Prostate gland (tissue), 2 donors: ENCODE results near the gene DDRGK1.

ENCODE experiments used
- POLR2A ChIP-seq: fragments of 450-650 bp; IDR thresholded peaks from one replicate; pipeline ENCODE4 v1.6.1; 2016; ENCODE audit warnings: antibody characterized with exemption, mild to moderate bottlenecking
- POLR2AphosphoS5 ChIP-seq: sonication (generic); formaldehyde crosslinking; IDR thresholded peaks from one replicate; pipeline ENCODE4 v1.6.1; 2017; ENCODE audit warnings: antibody characterized with exemption
- TF ChIP-seq, protein P1 (sequence below), 4 experiments: fragments of 200-600 bp in 2 of 4; fragments of 450-650 bp in 2 of 4; sonication (generic) in 2 of 4; IDR thresholded peaks; 1 replicate in 3 of 4; 2 replicates in 1 of 4; pipeline ENCODE4 v1.5.1; 2016 to 2019; ENCODE audit warnings: antibody characterized with exemption in 4 of 4, mild to moderate bottlenecking in 2 of 4, moderate library complexity in 2 of 4

DNA sequence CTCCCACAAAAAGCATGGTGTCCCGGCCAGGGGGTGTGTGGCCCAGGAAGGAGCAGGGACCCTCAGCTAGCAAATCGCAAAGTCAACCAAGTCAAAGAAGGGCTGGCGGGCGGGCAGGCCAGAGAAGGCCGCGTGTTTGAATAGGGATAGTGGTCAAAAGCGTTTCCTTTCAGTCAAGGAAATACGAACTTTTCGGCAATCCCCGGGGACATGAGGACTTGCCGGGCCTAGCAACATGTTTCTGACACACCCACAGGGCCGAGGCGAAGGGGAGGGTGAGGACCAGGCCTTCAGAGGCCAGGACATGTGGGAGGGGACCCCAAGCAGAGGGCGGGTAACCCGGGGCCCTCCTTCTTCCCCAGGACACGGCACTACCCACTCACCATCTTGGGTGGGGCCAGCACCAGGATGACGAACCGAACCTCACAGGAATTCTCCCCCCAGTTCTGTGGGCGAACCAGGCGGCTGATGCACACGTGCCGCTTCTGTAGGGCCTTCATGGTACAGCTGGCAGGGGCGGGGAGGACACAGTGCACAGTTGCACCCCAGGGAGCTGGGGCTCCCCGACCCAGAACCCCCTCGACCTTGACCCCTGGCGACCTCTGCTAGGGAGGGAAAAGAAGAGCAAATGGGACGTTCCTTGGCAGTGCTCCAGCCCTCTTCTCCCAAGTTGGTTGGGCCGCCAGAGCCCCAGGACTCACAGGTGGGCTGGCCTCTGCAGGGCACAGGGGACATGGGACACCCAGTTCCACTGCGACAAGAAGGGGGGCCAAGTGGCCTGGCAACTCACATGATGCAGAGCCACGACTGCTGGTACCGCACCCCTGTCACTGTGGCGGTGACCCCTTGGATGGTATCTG lies 28.9 kb upstream of the DDRGK1 start:
- TF ChIP-seq, protein P1, sequence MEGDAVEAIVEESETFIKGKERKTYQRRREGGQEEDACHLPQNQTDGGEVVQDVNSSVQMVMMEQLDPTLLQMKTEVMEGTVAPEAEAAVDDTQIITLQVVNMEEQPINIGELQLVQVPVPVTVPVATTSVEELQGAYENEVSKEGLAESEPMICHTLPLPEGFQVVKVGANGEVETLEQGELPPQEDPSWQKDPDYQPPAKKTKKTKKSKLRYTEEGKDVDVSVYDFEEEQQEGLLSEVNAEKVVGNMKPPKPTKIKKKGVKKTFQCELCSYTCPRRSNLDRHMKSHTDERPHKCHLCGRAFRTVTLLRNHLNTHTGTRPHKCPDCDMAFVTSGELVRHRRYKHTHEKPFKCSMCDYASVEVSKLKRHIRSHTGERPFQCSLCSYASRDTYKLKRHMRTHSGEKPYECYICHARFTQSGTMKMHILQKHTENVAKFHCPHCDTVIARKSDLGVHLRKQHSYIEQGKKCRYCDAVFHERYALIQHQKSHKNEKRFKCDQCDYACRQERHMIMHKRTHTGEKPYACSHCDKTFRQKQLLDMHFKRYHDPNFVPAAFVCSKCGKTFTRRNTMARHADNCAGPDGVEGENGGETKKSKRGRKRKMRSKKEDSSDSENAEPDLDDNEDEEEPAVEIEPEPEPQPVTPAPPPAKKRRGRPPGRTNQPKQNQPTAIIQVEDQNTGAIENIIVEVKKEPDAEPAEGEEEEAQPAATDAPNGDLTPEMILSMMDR (IDR thresholded peaks at IDR 0.05) = no peak
- TF ChIP-seq POLR2A (no peak), POLR2AphosphoS5 (no peak)
